IMR-90 (cell line): ENCODE measurements around the gene ALOX15. TPM values are rescaled to one million over a fixed set of nuclear protein-coding genes. Genes with fewer than 3 reads are reported as not detected.
"Not testable (repeated sequence)": the region's sequence is repeated elsewhere in the genome, so short reads cannot be mapped to it uniquely, and the experiment has no call there.

Experiments used
- ATAC-seq: fragments of 200-7000 bp; cut with Tn5 transposase; 2 replicates; pipeline ENCODE4 v1.9.1; 2020; ENCODE audit warnings: low read depth, mild to moderate bottlenecking, moderate library complexity
- BruUV-seq: library from RNA; stranded (reverse); fragments of 400-500 nt; replicated peaks from 2 replicates; lab custom pipeline; 2021; lab: Mats Ljungman, UMichigan
- CTCF ChIA-PET: fragments of 300-600 bp; formaldehyde crosslinking; extraction: SDS; loops from one replicate; lab custom pipeline; 2021; ENCODE audit warnings: antibody characterized with exemption; lab: Yijun Ruan, JAX
- POLR2A ChIA-PET: fragments of 300-600 bp; sonication (Branson Sonifier 250); formaldehyde crosslinking; loops from one replicate; lab custom pipeline; 2022; ENCODE audit warnings: antibody characterized with exemption; ENCODE audit not compliant: unreplicated experiment; lab: Charles Lee
- DNase-seq: peaks from one replicate; pipeline ENCODE4 v3.0.0; 2013
- H2AFZ ChIP-seq: replicated peaks from 2 replicates; pipeline ENCODE3; 2013; ENCODE audit warnings: low read length, mild to moderate bottlenecking; ENCODE audit not compliant: poor library complexity
- H2AK5ac ChIP-seq: 2 replicates; pipeline ENCODE4 v1.6.1; 2013; ENCODE audit warnings: low read depth, low read length, inconsistent platforms
- H2AK9ac ChIP-seq: replicated peaks from 2 replicates; pipeline ENCODE3; 2013; ENCODE audit warnings: mild to moderate bottlenecking, low read depth, low read length, moderate library complexity; ENCODE audit not compliant: poor library complexity
- H2BK120ac ChIP-seq: 2 replicates; pipeline ENCODE4 v1.6.1; 2013; ENCODE audit warnings: low read depth, low read length, inconsistent platforms
- H2BK15ac ChIP-seq: 3 replicates; pipeline ENCODE4 v1.6.1; 2013; ENCODE audit warnings: low read depth, low read length, inconsistent platforms
- H2BK20ac ChIP-seq: 2 replicates; pipeline ENCODE4 v1.6.1; 2013; ENCODE audit warnings: low read depth, mild to moderate bottlenecking, inconsistent platforms, low read length, moderate library complexity
- H2BK5ac ChIP-seq: 2 replicates; pipeline ENCODE4 v1.6.1; 2013; ENCODE audit warnings: mild to moderate bottlenecking, low read depth, low read length, inconsistent platforms; ENCODE audit not compliant: poor library complexity, severe bottlenecking
- H3K14ac ChIP-seq: replicated peaks from 2 replicates; pipeline ENCODE4 v1.6.1; 2013; ENCODE audit warnings: low read depth, low read length, inconsistent platforms
- H3K18ac ChIP-seq: 2 replicates; pipeline ENCODE4 v1.6.1; 2013; ENCODE audit warnings: low read depth, low read length, control low read depth
- H3K23ac ChIP-seq: 2 replicates; pipeline ENCODE4 v1.6.1; 2013; ENCODE audit warnings: low read depth, low read length, inconsistent platforms
- H3K27ac ChIP-seq: 2 replicates; pipeline ENCODE4 v1.5.1; 2013; ENCODE audit warnings: mild to moderate bottlenecking, control low read depth, low read length; ENCODE audit not compliant: insufficient read depth
- H3K27me3 ChIP-seq: 2 replicates; pipeline ENCODE4 v1.6.1; 2013; ENCODE audit warnings: low read length; ENCODE audit not compliant: control insufficient read depth, insufficient read depth
- H3K36me3 ChIP-seq: 2 replicates; pipeline ENCODE4 v1.6.1; 2013; ENCODE audit warnings: low read length, mixed read lengths; ENCODE audit not compliant: control insufficient read depth, insufficient read depth
- H3K4ac ChIP-seq: 2 replicates; pipeline ENCODE4 v1.6.1; 2013; ENCODE audit warnings: low read depth, low read length, inconsistent platforms
- H3K4me1 ChIP-seq: 2 replicates; pipeline ENCODE4 v1.6.1; 2013; ENCODE audit warnings: low read length, mixed read lengths; ENCODE audit not compliant: control insufficient read depth, insufficient read depth
- H3K4me2 ChIP-seq: 2 replicates; pipeline ENCODE4 v1.6.1; 2013; ENCODE audit warnings: low read depth, mild to moderate bottlenecking, control low read depth, low read length, moderate library complexity
- H3K4me3 ChIP-seq: 2 replicates; pipeline ENCODE4 v1.5.1; 2013; ENCODE audit warnings: low read depth, mild to moderate bottlenecking, control low read depth, low read length, moderate library complexity; ENCODE audit not compliant: insufficient read depth
- H3K56ac ChIP-seq: 2 replicates; pipeline ENCODE4 v1.6.1; 2013; ENCODE audit warnings: low read length, inconsistent platforms; ENCODE audit not compliant: insufficient read depth; ENCODE audit errors: extremely low read depth
- H3K79me1 ChIP-seq, 2 experiments: 2 replicates each; pipeline ENCODE4 v1.6.1; 2013; ENCODE audit warnings: low read length in 2 of 2, inconsistent platforms in 1 of 2, low read depth in 1 of 2
- H3K9ac ChIP-seq: 2 replicates; pipeline ENCODE4 v1.6.1; 2013; ENCODE audit warnings: low read depth, low read length, control low read depth
- H3K9me1 ChIP-seq: 2 replicates; pipeline ENCODE4 v1.6.1; 2013; ENCODE audit warnings: low read length, inconsistent platforms; ENCODE audit not compliant: insufficient read depth
- H3K9me3 ChIP-seq: 2 replicates; pipeline ENCODE4 v1.6.1; 2013; ENCODE audit warnings: low read length; ENCODE audit not compliant: control insufficient read depth, insufficient read depth
- H4K20me1 ChIP-seq: 2 replicates; pipeline ENCODE4 v1.6.1; 2013; ENCODE audit warnings: low read length, inconsistent platforms; ENCODE audit not compliant: insufficient read depth
- H4K5ac ChIP-seq: 2 replicates; pipeline ENCODE4 v1.6.1; 2013; ENCODE audit warnings: mild to moderate bottlenecking, low read depth, low read length, control low read depth
- H4K8ac ChIP-seq, 2 experiments: 2 replicates each; pipeline ENCODE4 v1.6.1; 2013; ENCODE audit warnings: low read depth in 2 of 2, low read length in 2 of 2, control low read depth in 1 of 2, inconsistent platforms in 1 of 2
- H4K91ac ChIP-seq: 2 replicates; pipeline ENCODE4 v1.6.1; 2013; ENCODE audit warnings: low read depth, low read length, inconsistent platforms; ENCODE audit not compliant: insufficient read depth
- WGBS, 2 experiments: methylation state at CpG; one replicate each; pipeline versions ENCODE4 v1.1.5 to v1.1.7; 2013; ENCODE audit warnings: missing lambda C conversion rate in 2 of 2; ENCODE audit not compliant: insufficient read length in 1 of 2; ENCODE audit errors: extremely low coverage in 2 of 2; 5-methylcytosine and 5-hydroxymethylcytosine counted together
- dilution Hi-C: fragments of 300-500 bp; cut with HindIII; formaldehyde crosslinking; loops from one replicate; pipeline ENCODE4 v1.14.3; 2018; ENCODE audit warnings: low sequenced_read_pairs; ENCODE audit not compliant: unreplicated experiment
- in situ Hi-C: fragments of 300-500 bp; cut with MboI; formaldehyde crosslinking; loops from 3 replicates; pipeline ENCODE4 v1.14.3; 2019; ENCODE audit warnings: low sequenced_read_pairs, inconsistent platforms, mixed read lengths
- intact Hi-C: fragments of 100-400 bp; cut with micrococcal nuclease; formaldehyde crosslinking; loops from 2 replicates; pipeline ENCODE4 v1.10.0; 2022
- polyA plus RNA-seq, 3 experiments: library from polyadenylated mRNA; depleted of rRNA; stranded (reverse); fragments of >200 nt; gene quantifications; 2 replicates each; pipeline ENCODE4 v1.2.3, GENCODE V29; 2012; ENCODE audit warnings: low replicate concordance in 1 of 3
- total RNA-seq: library from RNA; depleted of rRNA; stranded (reverse); fragments of >200 nt; gene quantifications from 2 replicates; pipeline ENCODE4 v1.2.3, GENCODE V29; 2012

The ALOX15 gene
- total and polyA plus RNA-seq, 2 of the 4 experiments (the other 2 are of a cell fraction) = not detected

- dilution Hi-C loops, H2BK20ac ChIP-seq, H2BK120ac ChIP-seq, H3K4ac ChIP-seq, H2BK15ac ChIP-seq, H2AK9ac ChIP-seq, DNase-seq, H3K18ac ChIP-seq, H3K23ac ChIP-seq, H4K20me1 ChIP-seq, H3K9me3 ChIP-seq, H3K79me1 ChIP-seq, POLR2A ChIA-PET, H4K5ac ChIP-seq, H3K36me3 ChIP-seq, H3K9me1 ChIP-seq, H3K4me2 ChIP-seq, BruUV-seq, H3K56ac ChIP-seq, CTCF ChIA-PET, H2BK5ac ChIP-seq, H4K8ac ChIP-seq, H2AFZ ChIP-seq, H3K27ac ChIP-seq, intact Hi-C loops, H2AK5ac ChIP-seq, in situ Hi-C loops, H3K4me3 ChIP-seq, ATAC-seq, H3K4me1 ChIP-seq, H3K9ac ChIP-seq, H4K91ac ChIP-seq, H3K14ac ChIP-seq: not testable (repeated sequence)
- WGBS, 2 experiments = 70% methylated on average over 2 of the region's 11 CpGs; no CpG with 5 or more reads in 1 of the 2 experiments
- H3K27me3 ChIP-seq = peaks cover 54% of the 10 kb centered on the region
Observed at GRCh38 chr17:4590042-4590441, 51.4 kb downstream of the ALOX15 start.
